Measurements from ENCODE around the gene IGF1R. TPM values are rescaled to one million over a fixed set of nuclear protein-coding genes. Genes with fewer than 3 reads are reported as not detected.

IGF1R gene
- total RNA-seq, 1 experiment from 2014 or later: 16.3 TPM

- TF ChIP-seq EZH2 (IDR thresholded peaks at IDR 0.05) (no peak), ZBTB33 (IDR thresholded peaks at IDR 0.05; ENCODE audit: extremely low read depth, insufficient replicate concordance, low read length) (no peak)
Measured at GRCh38 chr15:98755781-98756180, 107.4 kb downstream of the IGF1R start (continued).

GRCh38 chr15:98758224-98758623 lies 109.9 kb downstream of the IGF1R start:
- ATAC-seq: no peak
- Histone ChIP-seq H2AFZ (ENCODE audit: low read depth, low read length, poor library complexity, severe bottlenecking) (no peak overlapping the region), H3K79me2 (ENCODE audit: insufficient read depth, low read length) (no peaks in the 10 kb centered on the region), H3K36me3 (ENCODE audit: control insufficient read depth in 1 of 2, insufficient read depth in 2 of 2, low read length in 2 of 2) (no peaks in the 10 kb centered on the region), H3K27me3 (ENCODE audit: insufficient read depth, low read length) (no peaks in the 10 kb centered on the region), H3K4me1 (ENCODE audit: control insufficient read depth in 1 of 2, insufficient read depth in 2 of 2, low read length in 2 of 2) (peaks cover 0 to 4% of the 10 kb centered on the region in 2 experiments; a peak in 1 of 4 replicates), H3K9me3 (ENCODE audit: control insufficient read depth in 1 of 2, insufficient read depth in 1 of 2, low read depth in 1 of 2, low read length in 2 of 2) (no peaks in the 10 kb centered on the region), H3K4me2 (ENCODE audit: low read length) (no peak overlapping the region), H3K9me2 (ENCODE audit: insufficient read depth) (no peaks in the 10 kb centered on the region), H3K9ac (ENCODE audit: low read length) (no peak overlapping the region), H3K27ac (ENCODE audit: low read depth, low read length) (no peak overlapping the region), H3K4me3 (replicated peaks in 1 of 2; ENCODE audit: low read depth in 1 of 2, low read length in 2 of 2) (no peak overlapping the region), H4K20me1 (ENCODE audit: insufficient read depth) (no peaks in the 10 kb centered on the region)
- RAD21 ChIA-PET (ENCODE audit: low non-redundant PET in 1 of 2, low total read pairs in 2 of 2, uncharacterized antibody in 2 of 2, unreplicated experiment in 2 of 2): no interaction called here
- DNase-seq (ENCODE audit: low read depth, low spot score): no peak
- intact Hi-C loops (cut with micrococcal nuclease): no loop called here
- TF ChIP-seq SP1 (IDR thresholded peaks at IDR 0.05; ENCODE audit: low read depth) (no peak), CBX3 (IDR thresholded peaks at IDR 0.05; ENCODE audit: low read depth) (no peak), TCF7L2 (IDR thresholded peaks at IDR 0.05; ENCODE audit: borderline replicate concordance, extremely low read depth, insufficient read depth, insufficient read length) (no peak), EZH2phosphoT487 (IDR thresholded peaks at IDR 0.05; ENCODE audit: borderline replicate concordance) (no peak), JUND (IDR thresholded peaks at IDR 0.05) (no peak), POLR2AphosphoS5 (IDR thresholded peaks at IDR 0.05; ENCODE audit: low read depth, low read length) (no peak), SRF (IDR thresholded peaks at IDR 0.05; ENCODE audit: low read depth) (no peak), ZNF274 (IDR thresholded peaks at IDR 0.05; ENCODE audit: low read depth, low read length) (no peak), ATF3 (IDR thresholded peaks at IDR 0.05) (no peak), POLR2A (IDR thresholded peaks at IDR 0.05; ENCODE audit: borderline replicate concordance, extremely low read depth, insufficient read depth, insufficient read length) (no peak), RAD21 (IDR thresholded peaks at IDR 0.05; ENCODE audit: low read depth) (no peak), FOSL1 (IDR thresholded peaks at IDR 0.05; ENCODE audit: low read depth) (no peak), EGR1 (IDR thresholded peaks at IDR 0.05; ENCODE audit: low read depth) (no peak)
- CTCF ChIA-PET: no interaction called here
- BruUV-seq (replicated peaks): no TSS peak
- POLR2A ChIA-PET: no interaction called here
